Tibial nerve (tissue), 4 donors: ENCODE results near the gene IGF2. TPM values are rescaled to one million over a fixed set of nuclear protein-coding genes. Genes with fewer than 3 reads are reported as not detected.

ENCODE experiments used
- DNase-seq, 2 donors: peaks; one replicate each; pipeline ENCODE4 v3.0.0-alpha.2; 2019; ENCODE audit warnings: low spot score in 2 of 2
- H3K27ac ChIP-seq, 4 donors: fragments of 200-600 bp; sonication (generic) in 3 of 4; one replicate each; pipeline ENCODE4 v1.5.1; 2017 to 2019; ENCODE audit warnings: mild to moderate bottlenecking in 1 of 4
- H3K27me3 ChIP-seq, 2 donors: fragments of 200-600 bp; sonication (generic) in 1 of 2; one replicate each; pipeline versions ENCODE4 v1.5.1 to v1.6.0; 2017 to 2019
- H3K36me3 ChIP-seq, 3 donors: fragments of 200-600 bp; sonication (generic); one replicate each; pipeline ENCODE4 v1.5.1; 2018 to 2019
- H3K4me1 ChIP-seq, 4 donors: fragments of 200-600 bp; sonication (generic) in 3 of 4; one replicate each; pipeline ENCODE4 v1.5.1; 2017 to 2019
- H3K4me3 ChIP-seq, 4 donors: fragments of 200-600 bp; sonication (generic) in 3 of 4; one replicate each; pipeline ENCODE4 v1.5.1; 2017 to 2019; ENCODE audit warnings: mild to moderate bottlenecking in 1 of 4, moderate library complexity in 1 of 4
- H3K9me3 ChIP-seq, 4 donors: fragments of 200-600 bp; sonication (generic) in 3 of 4; one replicate each; pipeline ENCODE4 v1.5.1; 2017 to 2019
- EP300 ChIP-seq, 2 donors: sonication (generic); formaldehyde crosslinking; IDR thresholded peaks; one replicate each; pipeline ENCODE4 v1.6.1; 2017; ENCODE audit warnings: antibody characterized with exemption in 2 of 2, mild to moderate bottlenecking in 1 of 2
- POLR2A ChIP-seq, 2 donors: fragments of 450-650 bp; IDR thresholded peaks; one replicate each; pipeline ENCODE4 v1.6.1; 2017; ENCODE audit warnings: antibody characterized with exemption in 2 of 2, mild to moderate bottlenecking in 2 of 2, moderate library complexity in 2 of 2
- WGBS, 2 donors: methylation state at CpG; one replicate each; pipeline ENCODE4 v1.1.5; 2018; 5-methylcytosine and 5-hydroxymethylcytosine counted together
- total RNA-seq, 4 donors: library from RNA; depleted of rRNA; stranded (reverse); fragments of >200 nt; gene quantifications; one replicate each; pipeline ENCODE4 v1.1.0, GENCODE V29; 2016
- TF ChIP-seq, protein P1 (sequence below), 5 experiments: fragments of 200-600 bp in 3 of 5; fragments of 450-650 bp in 2 of 5; sonication (generic) in 3 of 5; IDR thresholded peaks; one replicate each; pipeline ENCODE4 v1.5.1; 2016 to 2019; ENCODE audit warnings: antibody characterized with exemption in 5 of 5, mild to moderate bottlenecking in 3 of 5, moderate library complexity in 2 of 5

IGF2 gene
- total RNA-seq, 4 donors from 2014 or later: 131 to 246 (median 173) TPM

DNA sequence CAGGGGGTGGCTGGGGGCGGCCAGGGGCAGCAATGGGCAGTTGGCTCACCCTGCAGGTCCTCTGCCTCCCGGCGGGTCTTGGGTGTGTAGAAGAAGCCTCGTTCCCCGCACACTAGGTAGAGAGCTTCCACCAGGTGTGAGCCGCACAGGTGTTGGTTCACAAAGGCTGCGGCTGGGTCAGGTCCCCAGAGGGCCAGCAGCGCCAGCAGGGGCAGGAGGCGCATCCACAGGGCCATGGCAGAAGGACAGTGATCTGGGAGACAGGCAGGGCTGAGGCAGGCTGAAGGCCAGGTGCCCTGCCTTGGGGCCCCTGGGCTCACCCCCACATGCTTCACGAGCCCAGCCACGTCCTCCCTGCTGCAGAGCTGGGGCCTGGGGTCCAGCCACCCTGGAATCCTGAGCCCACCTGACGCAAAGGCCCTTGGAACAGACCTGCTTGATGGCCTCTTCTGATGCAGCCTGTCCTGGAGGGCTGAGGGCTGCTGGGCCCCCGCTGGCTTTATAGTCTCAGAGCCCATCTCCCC lies 21.6 kb upstream of the IGF2 start, which contains the start of gene INS:
TSS of gene INS (minus strand) at position 474 of the 524 bp plus-strand sequence. CDS start at position 236, 238 bp downstream.
- DNase-seq: no peak
- TF ChIP-seq POLR2A (IDR thresholded peaks at IDR 0.05) (no peak), EP300 (IDR thresholded peaks at IDR 0.05) (no peak)
- TF ChIP-seq, protein P1, sequence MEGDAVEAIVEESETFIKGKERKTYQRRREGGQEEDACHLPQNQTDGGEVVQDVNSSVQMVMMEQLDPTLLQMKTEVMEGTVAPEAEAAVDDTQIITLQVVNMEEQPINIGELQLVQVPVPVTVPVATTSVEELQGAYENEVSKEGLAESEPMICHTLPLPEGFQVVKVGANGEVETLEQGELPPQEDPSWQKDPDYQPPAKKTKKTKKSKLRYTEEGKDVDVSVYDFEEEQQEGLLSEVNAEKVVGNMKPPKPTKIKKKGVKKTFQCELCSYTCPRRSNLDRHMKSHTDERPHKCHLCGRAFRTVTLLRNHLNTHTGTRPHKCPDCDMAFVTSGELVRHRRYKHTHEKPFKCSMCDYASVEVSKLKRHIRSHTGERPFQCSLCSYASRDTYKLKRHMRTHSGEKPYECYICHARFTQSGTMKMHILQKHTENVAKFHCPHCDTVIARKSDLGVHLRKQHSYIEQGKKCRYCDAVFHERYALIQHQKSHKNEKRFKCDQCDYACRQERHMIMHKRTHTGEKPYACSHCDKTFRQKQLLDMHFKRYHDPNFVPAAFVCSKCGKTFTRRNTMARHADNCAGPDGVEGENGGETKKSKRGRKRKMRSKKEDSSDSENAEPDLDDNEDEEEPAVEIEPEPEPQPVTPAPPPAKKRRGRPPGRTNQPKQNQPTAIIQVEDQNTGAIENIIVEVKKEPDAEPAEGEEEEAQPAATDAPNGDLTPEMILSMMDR (IDR thresholded peaks at IDR 0.05): no peak
- WGBS, 2 donors: 79 to 92% methylated on average over 6 to 9 of the region's 13 CpGs
- no peak within 1 kb of the TSS for H3K4me3 ChIP-seq
- no peaks in the 10 kb centered on the region for H3K36me3 ChIP-seq
- peaks cover 0 to 30% of the 10 kb centered on the region in 2 donors for H3K27me3 ChIP-seq
- H3K9me3 ChIP-seq: no peaks in the 10 kb centered on the region
- peaks cover 0 to 4% (median 0%) of the 10 kb centered on the region in 4 donors for H3K4me1 ChIP-seq
- no peak within 1 kb of the TSS for H3K27ac ChIP-seq

DNA sequence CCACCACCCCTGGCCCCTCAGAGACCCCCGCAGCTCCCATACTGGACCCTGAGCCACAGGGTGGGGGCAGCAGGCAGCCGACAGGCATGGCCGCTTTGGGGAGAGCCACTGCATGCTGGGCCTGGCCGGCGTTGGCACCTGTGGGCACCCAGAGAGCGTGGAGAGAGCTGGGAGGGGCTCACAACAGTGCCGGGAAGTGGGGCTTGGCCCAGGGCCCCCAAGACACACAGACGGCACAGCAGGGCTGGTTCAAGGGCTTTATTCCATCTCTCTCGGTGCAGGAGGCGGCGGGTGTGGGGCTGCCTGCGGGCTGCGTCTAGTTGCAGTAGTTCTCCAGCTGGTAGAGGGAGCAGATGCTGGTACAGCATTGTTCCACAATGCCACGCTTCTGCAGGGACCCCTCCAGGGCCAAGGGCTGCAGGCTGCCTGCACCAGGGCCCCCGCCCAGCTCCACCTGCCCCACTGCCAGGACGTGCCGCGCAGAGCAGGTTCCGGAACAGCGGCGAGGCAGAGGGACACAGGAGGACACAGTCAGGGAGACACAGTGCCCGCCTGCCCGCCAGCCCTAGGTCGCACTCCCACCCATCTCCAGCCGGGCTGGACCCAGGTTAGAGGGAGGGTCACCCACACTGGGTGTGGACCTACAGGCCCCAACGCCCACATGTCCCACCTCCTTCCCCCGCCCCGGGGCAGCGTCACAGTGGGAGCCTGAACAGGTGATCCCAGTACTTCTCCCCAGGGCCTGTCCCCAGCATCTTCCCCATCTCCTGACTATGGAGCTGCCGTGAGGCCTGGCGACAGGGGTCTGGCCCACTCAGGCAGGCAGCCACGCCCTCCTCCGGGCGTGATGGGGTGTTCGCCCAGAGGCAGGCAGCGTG lies 20.6 kb upstream of the IGF2 start:
- H3K4me1 ChIP-seq: no peaks in the 10 kb centered on the region
- TF ChIP-seq EP300 (IDR thresholded peaks at IDR 0.05): no peak
- no peak for TF ChIP-seq POLR2A (IDR thresholded peaks at IDR 0.05)
- TF ChIP-seq, protein P1 (IDR thresholded peaks at IDR 0.05): no peak
- H3K4me3 ChIP-seq: no peak overlapping the region
- H3K27ac ChIP-seq: no peak overlapping the region
- WGBS, 2 donors: 61 to 76% methylated on average over 13 to 32 of the region's 36 CpGs
- no peak for DNase-seq
- H3K27me3 ChIP-seq: peaks cover 0 to 20% of the 10 kb centered on the region in 2 donors
- H3K9me3 ChIP-seq: no peaks in the 10 kb centered on the region
- no peaks in the 10 kb centered on the region for H3K36me3 ChIP-seq

DNA sequence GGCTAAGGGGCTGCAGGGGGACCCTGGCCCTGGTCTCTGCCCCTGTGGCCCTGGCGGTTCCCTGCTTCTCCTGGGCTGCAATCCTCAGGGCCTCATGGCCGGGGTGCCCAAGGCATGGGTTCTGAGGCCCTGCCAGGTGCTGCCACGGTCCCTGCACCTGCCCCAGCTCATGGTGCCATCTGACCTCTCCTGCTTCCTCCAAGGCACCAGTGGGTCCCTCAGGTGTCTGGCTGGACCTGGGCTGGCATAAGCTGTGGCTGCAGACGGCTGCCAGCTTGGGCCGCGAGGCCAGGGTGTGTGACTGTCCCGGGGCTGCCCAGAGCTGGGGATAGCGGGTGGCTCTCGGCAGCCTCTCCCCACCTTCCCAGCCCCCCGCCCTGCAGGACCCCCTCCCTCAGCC lies 19.8 kb upstream of the IGF2 start:
- peaks cover 0 to 12% of the 10 kb centered on the region in 2 donors for H3K27me3 ChIP-seq
- no peak for DNase-seq
- H3K4me1 ChIP-seq: no peaks in the 10 kb centered on the region
- no peaks in the 10 kb centered on the region for H3K36me3 ChIP-seq
- H3K9me3 ChIP-seq: no peaks in the 10 kb centered on the region
- no peak for TF ChIP-seq EP300 (IDR thresholded peaks at IDR 0.05)
- no peak for TF ChIP-seq POLR2A (IDR thresholded peaks at IDR 0.05)
- TF ChIP-seq, protein P1 (IDR thresholded peaks at IDR 0.05): no peak
- H3K27ac ChIP-seq: no peak overlapping the region
- WGBS, 2 donors: 50 to 79% methylated on average over 2 to 8 of the region's 10 CpGs
- no peak overlapping the region for H3K4me3 ChIP-seq

DNA sequence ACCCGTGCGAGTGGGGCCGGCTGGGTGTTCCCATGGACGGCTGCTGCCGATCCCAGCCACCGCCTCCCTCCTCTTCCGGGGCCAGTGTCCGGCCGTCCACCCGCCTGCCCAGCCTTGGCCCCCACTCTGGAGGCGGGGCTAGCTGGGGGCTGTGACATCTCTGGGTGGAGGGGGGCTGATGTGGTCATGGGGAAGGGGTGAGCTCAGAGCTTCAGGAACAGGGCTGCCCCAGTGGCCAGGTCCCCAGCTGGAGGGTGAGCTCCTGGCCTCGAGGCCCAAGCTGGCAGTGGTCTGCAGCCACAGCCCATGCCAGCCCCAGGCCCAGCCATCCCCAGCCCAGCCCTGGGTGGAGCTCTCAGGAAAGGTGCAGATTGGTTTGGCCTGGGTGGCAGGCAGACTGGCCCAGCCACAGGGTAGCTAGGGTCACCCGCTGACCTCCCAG lies 19.1 kb upstream of the IGF2 start:
- no peak overlapping the region for H3K4me3 ChIP-seq
- no peaks in the 10 kb centered on the region for H3K36me3 ChIP-seq
- DNase-seq: no peak
- no peak for TF ChIP-seq EP300 (IDR thresholded peaks at IDR 0.05)
- peaks cover 0 to 10% of the 10 kb centered on the region in 2 donors for H3K27me3 ChIP-seq
- WGBS, 2 donors: 55% methylated on average over 6 of the region's 13 CpGs; no CpG with 5 or more reads in 1 of the 2 donors
- H3K9me3 ChIP-seq: no peaks in the 10 kb centered on the region
- H3K27ac ChIP-seq: no peak overlapping the region
- H3K4me1 ChIP-seq: no peaks in the 10 kb centered on the region

DNA sequence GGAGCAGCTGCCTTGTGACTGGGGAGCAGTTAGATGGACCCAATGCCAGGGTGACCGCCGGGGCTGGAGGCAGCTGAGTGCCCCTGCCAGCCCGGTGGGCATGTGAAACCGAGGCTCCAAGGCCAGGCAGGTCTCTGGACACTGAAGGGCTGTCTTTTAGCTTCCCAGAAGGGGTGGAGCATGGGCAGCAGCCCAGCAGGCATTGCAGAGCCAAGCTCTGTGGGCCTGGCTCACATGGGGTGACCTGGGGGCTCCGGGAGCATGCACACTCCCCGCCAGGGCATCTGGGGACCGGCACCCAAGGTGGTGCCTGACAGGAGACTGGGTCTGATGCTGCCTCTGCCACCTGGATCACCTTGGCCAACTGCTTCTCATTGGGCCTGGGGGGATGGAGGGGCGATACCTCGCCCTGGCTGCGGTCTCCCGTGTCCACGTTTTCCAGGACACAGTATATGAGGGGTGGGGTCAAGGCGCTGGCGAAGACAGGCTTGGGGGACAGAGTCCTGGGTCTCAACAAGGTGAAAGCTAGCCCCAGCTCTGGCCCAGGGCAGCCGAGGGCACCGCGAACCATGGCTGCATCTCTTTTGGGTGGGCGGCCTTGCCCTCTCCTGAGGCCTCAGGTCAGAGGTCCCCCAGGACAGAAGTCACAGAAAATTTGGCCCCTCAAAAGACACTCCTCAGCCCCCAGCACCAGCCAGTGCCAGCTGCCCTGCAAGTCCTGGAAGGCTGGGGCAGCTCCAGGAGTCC lies 18.3 kb upstream of the IGF2 start:
- DNase-seq: no peak
- H3K9me3 ChIP-seq: no peaks in the 10 kb centered on the region
- no peaks in the 10 kb centered on the region for H3K36me3 ChIP-seq
- 51 to 68% methylated on average over 12 to 16 of the region's 18 CpGs for WGBS, 2 donors
- no peak overlapping the region for H3K27ac ChIP-seq
- no peak overlapping the region for H3K4me3 ChIP-seq
- H3K4me1 ChIP-seq: no peaks in the 10 kb centered on the region
- TF ChIP-seq, protein P1 (IDR thresholded peaks at IDR 0.05): no peak
- TF ChIP-seq EP300 (IDR thresholded peaks at IDR 0.05): no peak
- TF ChIP-seq POLR2A (IDR thresholded peaks at IDR 0.05): no peak
- H3K27me3 ChIP-seq: peaks cover 0 to 10% of the 10 kb centered on the region in 2 donors
